Activated CD4-positive, CD25-positive, alpha-beta regulatory T cell treated with anti-CD3 and anti-CD28 coated beads, Interleukin-2, amount 50 U/mL, for 24 hours (primary cell): ENCODE data around the gene ERMP1.
"Not testable (repeated sequence)": the region's sequence is repeated elsewhere in the genome, so short reads cannot be mapped to it uniquely, and the experiment has no call there.

Source experiments
- ATAC-seq, 2 donors: fragments of 150-1000 bp; cut with Tn5 transposase; one replicate each; pipeline ENCODE4 v1.10.0; 2021; ENCODE audit warnings: mild to moderate bottlenecking in 1 of 2, moderate library complexity in 1 of 2

Gene ERMP1, protein sequence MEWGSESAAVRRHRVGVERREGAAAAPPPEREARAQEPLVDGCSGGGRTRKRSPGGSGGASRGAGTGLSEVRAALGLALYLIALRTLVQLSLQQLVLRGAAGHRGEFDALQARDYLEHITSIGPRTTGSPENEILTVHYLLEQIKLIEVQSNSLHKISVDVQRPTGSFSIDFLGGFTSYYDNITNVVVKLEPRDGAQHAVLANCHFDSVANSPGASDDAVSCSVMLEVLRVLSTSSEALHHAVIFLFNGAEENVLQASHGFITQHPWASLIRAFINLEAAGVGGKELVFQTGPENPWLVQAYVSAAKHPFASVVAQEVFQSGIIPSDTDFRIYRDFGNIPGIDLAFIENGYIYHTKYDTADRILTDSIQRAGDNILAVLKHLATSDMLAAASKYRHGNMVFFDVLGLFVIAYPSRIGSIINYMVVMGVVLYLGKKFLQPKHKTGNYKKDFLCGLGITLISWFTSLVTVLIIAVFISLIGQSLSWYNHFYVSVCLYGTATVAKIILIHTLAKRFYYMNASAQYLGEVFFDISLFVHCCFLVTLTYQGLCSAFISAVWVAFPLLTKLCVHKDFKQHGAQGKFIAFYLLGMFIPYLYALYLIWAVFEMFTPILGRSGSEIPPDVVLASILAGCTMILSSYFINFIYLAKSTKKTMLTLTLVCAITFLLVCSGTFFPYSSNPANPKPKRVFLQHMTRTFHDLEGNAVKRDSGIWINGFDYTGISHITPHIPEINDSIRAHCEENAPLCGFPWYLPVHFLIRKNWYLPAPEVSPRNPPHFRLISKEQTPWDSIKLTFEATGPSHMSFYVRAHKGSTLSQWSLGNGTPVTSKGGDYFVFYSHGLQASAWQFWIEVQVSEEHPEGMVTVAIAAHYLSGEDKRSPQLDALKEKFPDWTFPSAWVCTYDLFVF

DNA sequence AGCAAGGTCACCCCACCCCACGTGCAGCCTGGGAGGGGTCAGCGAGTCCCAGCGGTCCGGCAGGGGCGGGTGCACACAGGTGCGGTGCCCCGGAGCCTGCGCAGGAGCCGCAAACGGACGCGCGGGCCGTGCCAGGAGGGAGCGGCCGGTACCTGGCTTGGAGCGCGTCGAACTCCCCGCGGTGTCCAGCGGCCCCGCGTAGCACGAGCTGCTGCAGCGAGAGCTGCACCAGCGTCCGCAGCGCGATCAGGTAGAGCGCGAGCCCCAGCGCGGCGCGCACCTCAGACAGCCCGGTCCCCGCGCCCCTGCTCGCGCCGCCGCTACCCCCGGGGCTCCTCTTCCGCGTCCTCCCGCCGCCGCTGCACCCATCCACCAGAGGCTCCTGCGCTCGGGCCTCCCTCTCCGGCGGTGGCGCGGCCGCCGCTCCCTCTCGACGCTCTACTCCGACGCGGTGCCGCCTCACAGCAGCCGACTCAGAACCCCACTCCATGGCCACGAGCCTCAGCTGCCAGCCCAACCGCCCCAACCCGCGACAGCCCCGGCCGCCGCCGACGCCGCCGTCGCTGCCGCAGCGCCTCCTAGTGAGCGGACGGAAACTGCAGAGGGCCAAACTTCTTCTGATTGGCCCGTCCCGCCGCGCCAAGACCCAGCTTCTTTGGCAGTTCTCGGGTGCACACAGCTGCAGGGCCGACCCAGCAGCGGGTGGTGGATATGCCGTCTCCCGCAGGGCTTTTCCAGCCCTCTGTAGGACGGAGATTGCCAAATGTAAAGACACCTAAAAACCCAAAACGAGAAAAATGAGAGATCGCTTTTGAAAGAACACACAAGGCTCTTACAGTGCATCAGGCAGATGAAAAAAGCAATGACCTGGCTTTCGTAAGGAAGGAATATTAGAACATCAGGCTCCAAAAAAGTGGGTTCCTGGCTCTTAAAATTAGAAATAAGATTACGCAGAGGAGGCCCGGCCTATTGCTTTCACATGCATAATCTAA is at the start of gene ERMP1:
TSS of gene ERMP1 (minus strand) at position 580 of the 992 bp plus-strand sequence. CDS start at position 490, 90 bp downstream.
- ATAC-seq, result peak; percentile 86 to 89

DNA sequence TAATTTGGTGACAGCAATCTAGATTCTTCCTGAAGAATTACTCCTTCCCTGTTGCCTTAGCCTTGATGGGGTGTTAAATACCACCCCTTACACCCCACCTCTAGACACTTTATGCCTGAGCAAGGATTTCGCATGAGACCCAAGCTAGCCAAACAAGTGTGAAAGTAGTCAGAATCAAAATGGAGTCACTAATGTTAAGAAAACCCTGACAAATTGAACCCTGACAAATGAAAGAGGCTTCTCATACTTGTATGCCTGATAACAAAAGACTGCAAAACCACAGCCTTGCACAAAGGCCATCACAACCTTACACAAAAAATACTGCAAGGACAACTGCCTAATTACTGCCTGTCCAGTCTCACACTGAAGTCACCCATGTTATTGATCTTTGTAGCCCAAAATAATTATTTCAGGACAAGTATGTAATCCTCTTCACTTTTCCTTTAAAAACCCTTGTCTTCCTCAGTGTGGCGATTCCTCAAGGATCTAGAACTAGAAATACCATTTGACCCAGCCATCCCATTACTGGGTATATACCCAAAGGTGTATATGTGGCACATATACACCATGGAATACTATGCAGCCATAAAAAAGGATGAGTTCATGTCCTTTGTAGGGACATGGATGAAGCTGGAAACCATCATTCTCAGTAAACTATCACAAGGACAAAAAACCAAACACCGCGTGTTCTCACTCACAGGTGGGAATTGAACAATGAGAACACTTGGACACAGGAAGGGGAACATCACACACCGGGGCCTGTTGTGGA is 49.5 kb upstream of the ERMP1 start:
- ATAC-seq, result not testable (repeated sequence)

DNA sequence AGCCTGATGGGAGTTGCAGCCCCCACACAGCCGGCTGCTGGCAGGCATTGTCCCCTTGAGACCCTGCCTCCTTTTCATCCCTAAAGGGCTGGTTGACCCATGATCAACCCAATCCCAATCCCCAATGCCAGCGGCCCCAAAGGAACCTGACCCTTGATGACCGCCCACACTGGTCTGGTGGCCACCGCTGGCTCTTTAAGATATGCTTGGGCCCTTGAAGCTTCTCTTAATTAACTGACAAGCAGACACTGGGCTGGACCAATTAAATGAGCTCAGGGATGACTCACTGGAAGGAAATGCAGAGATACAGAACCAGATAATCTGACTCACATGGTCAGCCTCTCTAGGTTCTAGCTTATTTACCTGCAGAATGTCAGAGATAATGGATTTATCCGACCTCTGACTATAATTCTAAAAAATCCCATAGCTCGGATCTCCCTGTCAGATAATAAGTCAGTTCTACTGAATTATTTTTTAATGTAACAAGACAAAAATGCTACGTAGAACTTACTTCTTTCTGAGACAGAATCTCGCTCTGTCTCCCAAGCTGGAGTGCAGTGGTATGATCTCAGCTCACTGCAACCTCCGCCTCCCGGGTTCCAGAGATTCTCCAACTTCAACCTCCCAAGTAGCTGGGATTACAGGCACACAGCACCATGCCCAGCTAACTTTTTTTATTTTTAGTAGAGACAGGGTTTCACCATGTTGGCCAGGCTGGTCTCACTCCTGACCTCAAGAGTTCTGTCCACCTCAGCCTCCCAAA is 46.7 kb upstream of the ERMP1 start:
- peak; percentile 48 to 62 for ATAC-seq

DNA sequence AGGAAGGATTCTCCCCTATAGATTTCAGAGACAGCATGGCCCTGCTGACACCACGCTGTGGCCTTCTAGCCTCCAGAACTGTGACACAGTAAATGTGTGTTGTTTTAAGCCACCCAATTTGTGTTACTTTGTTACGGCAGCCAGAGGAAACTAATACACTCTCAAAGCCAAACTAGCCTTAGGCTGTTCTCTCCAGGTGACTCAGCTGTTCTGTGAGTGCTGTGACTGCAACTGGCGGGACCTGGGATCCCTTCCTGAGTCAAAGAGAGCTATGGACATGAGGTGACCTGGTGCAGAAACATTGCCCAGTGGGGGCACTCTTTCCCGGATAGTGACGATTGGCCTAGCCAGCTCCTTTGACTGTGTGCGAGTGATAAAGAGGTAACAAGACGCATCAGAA is 43.8 kb upstream of the ERMP1 start:
- ATAC-seq, result no peak

DNA sequence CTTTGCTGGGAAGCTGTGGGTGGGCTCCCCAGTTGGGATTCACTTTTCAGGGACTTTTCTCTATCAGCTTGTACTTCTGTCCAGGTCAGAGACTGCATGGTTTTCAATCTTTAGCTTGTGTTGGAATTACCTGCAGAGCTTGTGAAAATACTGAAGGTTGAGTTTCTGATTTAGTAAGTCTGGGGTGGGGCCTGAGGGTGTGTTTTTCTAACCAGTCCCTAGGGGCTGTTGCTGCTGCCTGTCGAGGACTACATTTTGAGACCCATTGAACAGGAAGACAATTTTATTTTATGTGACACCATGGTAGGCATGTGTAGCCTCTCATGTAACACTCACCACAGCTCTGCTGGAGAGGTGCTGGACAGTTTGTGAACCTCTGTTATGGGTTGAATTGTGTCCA is 43.1 kb upstream of the ERMP1 start:
- no peak for ATAC-seq

DNA sequence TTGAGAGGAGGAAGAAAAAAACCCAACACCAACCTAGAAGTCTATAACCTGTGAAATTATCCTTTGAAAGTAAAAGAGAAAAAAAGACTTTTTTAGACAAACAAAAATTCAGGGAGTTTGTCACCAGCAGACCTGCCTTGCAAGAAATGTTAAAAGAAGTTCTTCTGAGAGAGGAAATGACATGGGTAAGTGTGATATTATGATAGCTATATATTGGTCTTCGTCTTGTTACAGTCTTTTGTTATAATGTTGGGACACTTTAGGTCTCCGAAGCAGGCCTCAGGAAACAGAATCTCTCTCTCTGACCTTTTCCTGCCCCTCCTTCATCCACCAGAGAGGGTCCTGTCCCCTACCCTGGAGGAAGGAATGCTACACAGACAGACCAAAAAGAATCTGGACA is 41.1 kb upstream of the ERMP1 start:
- no peak for ATAC-seq

DNA sequence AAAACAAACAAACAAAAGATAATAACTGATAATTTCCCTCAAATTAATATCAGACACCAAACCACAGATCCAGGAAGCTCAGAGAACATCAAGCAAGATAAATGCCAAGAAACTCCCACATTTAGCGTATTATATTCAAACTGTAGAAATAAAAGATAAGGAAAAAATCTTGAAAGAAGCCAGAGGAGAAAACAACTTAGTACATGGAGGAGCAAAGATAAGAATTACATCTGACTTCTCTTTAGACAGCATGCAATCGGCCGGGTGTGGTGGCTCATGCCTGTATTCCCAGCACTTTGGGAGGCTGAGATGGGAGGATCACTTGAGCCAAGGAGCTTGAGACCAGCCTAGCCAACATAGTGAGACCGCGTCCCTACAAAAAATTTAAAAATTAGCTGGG is 40.5 kb upstream of the ERMP1 start:
- no peak for ATAC-seq

DNA sequence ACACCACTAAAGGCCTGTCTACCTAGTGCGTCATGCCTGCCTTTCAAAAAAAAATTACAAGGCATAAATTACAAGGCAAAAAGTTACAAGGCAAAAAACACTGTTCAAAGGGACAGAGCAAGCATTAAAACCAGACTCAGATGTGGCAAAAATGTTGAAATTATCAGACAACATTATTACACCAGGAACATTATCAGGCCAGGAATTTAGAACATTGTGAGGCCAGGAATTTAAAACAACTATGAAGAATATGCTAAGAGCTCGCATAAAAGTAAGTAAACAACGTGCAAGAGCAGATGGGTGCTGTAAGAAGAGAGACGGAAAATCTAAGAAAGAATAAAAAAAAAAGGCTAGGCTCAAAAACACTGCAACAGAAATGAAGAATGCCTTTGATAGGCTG is 39.6 kb upstream of the ERMP1 start:
- ATAC-seq, result no peak

DNA sequence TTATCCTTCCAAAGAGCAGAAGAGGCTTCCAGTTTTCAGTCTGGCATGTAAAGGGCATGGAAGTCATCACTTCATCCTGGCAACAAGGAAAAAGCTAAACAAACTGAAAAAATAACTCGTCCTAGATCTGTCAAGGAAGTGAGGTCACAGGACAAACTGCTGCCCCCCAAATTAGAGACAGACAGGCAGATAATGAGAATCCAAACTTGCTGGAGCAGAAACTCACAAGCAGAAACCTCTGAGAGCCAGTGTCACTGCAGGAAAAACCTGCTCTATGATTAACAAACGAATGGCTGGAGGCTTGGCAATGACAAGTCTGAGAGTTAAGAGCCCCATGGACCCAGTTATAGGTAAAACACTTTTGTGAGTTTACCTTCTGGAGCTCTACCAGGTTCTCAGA is 38.9 kb upstream of the ERMP1 start:
- no peak for ATAC-seq

DNA sequence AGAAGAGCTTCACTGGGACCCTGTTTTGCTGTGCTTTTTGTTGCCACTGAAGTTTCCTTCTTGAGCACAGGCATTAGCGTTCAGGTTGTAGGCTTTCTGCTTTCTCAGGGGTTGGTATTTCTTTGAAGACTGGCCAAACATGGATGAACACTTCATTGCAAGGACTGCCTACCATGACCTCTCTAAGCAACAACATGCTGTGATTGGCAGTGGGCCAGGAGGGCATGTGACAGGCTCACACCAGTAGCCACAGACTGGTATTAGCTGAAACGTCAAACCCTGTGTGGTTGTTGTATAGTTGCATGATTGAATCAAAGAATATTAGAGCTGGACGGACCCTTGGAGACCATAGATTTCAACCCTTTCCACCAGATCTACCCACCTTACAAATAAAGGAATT is 37.8 kb upstream of the ERMP1 start:
- no peak for ATAC-seq

DNA sequence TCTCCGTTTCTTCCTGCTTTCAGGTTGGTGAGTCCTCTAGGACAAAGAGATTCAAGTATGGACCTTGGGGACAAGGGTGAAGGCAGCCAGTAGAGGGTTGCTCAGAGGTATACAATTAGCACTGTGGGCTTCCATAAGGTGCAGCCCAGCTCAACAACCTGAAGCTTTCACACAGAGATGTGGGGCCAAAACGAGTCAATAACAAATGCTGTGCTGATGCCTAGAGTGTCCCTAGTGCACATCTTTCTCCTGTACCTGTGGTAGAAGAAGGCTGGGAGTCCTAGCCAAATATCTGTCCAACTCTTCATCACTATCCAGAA is 37.1 kb upstream of the ERMP1 start:
- no peak for ATAC-seq

DNA sequence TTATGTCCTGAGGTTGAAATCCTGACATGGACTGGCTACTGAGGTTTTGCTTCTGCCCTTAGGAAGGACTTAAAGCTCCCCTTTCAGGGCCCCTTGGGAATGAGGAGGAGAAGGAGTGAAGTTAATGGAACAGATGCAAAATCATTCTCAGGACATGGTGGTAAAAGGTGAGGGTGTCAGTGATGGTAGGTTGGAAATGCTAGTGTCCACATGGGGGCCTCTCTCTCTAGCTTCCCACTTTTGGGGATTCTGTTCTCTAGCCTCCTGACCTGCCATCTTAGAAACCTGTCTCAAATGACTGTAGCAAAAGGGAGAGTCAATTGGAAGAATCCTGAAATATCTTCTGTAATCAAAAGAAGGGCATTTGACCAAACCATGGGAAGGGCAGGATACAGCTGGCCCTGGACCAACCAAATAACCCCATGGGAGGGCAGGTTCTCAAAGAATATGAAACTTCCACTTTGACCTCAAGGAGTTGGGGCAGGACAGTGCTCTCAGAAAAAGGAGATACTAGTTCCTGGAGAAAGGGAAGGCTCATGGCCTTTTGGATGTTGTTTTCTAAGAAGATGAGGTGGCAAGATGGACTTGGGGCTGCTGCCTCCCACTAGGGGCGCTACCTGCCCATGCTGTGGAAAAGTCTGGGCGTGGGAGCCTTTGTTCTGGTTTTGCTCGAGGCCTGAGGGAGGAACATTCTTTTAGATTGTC is 36.5 kb upstream of the ERMP1 start:
- no peak for ATAC-seq

DNA sequence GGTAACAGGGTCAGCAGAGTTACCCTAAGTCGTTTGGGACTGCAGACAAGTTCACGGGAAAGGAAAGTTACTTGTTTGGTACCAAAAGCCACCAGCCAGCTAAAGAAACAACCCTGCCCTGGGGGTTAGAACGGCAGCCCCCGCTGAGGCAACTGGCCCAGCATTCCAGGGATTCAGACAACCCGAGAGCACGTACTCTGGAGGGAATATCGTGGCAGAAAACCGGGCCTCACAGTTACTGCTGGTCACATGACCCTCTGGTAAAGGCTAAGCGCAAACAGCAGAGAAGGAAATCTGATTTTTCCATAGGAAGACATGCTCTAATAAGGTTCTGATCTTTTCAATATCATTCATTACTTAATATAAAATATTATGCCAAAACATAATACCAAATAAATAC is 35.3 kb upstream of the ERMP1 start:
- ATAC-seq, result no peak

DNA sequence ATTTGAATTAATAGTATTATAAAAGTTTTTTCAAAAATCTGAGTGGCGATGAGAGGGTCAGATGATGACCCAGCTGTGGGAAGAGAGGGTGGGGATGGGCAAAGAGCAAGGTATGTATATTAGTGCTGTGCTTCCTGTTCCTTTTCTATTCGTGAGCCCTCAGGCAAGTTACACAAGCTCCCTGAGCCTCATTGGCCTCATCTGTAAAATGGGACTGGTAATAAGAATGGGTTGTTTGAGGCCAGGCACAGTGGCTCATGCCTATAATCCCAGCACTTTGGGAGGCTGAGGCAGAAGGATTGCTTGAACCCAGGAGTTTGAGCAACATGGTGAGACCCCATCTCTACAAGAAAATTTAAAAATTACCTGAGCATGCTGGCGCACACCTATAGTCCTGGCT is 33.8 kb upstream of the ERMP1 start:
- no peak for ATAC-seq

DNA sequence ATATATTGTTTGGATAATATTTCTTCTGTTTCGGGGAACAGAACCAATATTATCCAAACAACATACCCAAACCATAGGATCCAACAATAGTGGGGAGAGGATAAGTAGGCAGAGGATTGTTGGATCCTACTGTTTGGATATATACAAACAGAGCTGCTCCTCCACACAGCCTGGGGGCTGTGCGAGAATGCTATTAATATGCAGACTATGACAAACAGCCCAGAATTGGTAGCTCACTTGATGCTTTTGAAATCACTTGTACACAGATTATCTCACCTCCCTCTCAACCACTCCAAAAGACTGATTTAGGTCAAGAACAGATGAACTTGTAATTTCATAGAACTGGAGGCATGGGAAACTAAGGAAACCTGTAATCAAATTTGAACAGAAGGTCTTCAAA is 33.4 kb upstream of the ERMP1 start:
- no peak for ATAC-seq

DNA sequence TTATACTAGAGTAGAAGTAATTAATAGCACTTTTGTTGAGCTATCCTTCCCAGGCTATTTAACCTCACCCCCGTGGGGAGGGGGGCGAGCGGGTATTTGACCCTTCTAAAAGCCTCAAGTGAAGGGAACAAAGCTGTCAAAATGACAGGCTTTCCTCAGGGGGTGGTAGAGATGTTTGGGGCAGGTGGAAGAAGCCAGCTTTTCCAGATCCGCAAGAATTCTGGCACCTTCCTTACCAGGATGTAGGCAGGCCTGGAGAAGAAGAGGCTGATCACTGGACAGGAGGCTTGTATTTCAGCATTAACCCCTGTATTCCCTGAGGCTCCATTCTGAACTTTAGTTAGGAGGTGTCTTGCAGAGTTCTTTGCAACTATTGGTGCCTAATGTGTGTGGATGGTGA is 31.5 kb upstream of the ERMP1 start:
- no peak for ATAC-seq

DNA sequence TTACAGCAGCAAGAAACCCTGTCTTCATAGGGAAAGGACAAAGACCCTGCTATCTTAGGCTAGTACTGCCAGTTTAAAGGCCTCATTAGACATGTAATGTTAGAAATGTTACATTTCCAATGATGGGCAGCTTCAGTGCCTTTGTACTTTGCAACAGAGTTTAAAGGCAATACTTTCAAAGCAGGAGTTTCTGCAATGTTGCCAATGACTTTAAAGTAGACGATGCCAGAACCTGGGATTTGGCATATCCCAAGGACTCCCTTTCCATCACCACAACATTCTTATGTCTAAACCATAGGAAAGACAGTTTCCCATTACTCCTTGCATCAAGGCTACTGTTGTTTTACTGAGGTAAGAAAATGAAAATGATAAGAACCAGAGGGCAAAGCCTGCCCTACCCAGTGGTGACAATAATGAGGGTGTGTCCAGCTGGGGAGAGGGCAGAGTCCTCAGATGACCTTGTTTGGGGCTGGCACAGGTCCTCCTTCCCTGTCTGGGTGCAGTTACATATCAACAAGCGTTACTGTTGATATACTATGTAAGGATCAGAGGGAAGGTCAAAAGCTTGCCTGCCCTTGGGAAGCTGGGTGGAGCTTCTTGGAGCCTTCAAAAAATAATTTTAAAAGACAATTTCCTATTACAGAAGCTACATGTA is 30.3 kb upstream of the ERMP1 start:
- ATAC-seq, result no peak

DNA sequence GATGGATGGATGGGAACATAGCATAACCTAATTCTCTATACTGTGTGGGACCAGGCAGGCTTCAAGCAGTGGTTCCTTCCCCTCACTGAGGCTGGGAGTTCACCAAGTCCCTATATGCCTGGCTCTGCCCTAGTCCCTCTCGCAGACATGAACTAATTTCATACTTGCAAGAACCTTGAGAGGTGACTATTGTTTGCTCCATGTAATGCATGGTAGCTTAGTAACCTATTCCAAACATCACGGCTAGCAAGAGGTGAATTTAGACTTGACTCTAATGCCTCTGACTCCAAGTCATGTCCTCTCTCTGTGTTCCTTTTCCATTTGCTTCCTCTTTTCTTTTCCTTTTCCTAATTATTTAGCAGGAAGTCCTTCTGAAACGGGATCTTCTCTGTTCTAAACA is 25.9 kb upstream of the ERMP1 start:
- ATAC-seq, result no peak

DNA sequence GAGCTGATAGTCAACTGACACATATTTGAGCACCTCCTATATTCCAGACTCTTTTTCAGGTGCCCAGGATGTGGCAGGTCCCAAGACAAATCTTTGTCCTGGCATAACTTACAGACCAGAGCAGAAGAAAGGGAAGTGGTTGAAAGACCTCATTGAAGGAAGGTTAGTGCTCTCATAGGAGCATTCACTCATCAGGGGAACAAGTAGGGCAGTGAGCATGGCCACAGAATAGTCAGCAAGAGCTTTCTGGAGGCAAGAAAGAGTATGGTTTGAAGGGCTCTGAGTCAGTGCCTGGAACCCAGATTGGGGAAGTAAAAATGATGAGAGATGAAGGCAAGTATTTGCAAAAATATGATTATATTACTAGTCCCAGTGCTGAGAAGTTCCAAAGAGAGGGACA is 25.0 kb upstream of the ERMP1 start:
- no peak for ATAC-seq
